Measurements from ENCODE around the gene OTOS.

OTOS gene

GRCh38 chr2:240121190-240121589 lies 19.3 kb downstream of the OTOS start:
- DNase-seq (ENCODE audit: low read depth): no peak

- DNase-seq (ENCODE audit: low read depth): no peak
Measured at GRCh38 chr2:240114233-240114632, 26.2 kb downstream of the OTOS start.

GRCh38 chr2:240112914-240113690 lies 27.4 kb downstream of the OTOS start:
- no peak for DNase-seq (ENCODE audit: low read depth)

GRCh38 chr2:240111253-240111652 lies 29.2 kb downstream of the OTOS start:
- no peak for DNase-seq (ENCODE audit: low read depth)

GRCh38 chr2:240109386-240109785 lies 31.1 kb downstream of the OTOS start:
- DNase-seq (ENCODE audit: low read depth): no peak

- DNase-seq (ENCODE audit: low read depth): no peak
Measured at GRCh38 chr2:240107477-240107796, 33.0 kb downstream of the OTOS start.

- DNase-seq (ENCODE audit: low read depth): no peak
Measured at GRCh38 chr2:240106765-240107476, 33.5 kb downstream of the OTOS start.

- DNase-seq (ENCODE audit: low read depth): no peak
Measured at GRCh38 chr2:240105982-240106381, 34.5 kb downstream of the OTOS start.

- no peak for DNase-seq (ENCODE audit: low read depth)
Measured at GRCh38 chr2:240103136-240103535, 37.3 kb downstream of the OTOS start.

GRCh38 chr2:240098349-240098748 lies 42.1 kb downstream of the OTOS start:
- DNase-seq (ENCODE audit: low read depth): no peak

- no peak for DNase-seq (ENCODE audit: low read depth)
Measured at GRCh38 chr2:240095556-240096523, 44.6 kb downstream of the OTOS start.

- DNase-seq (ENCODE audit: low read depth): no peak
Measured at GRCh38 chr2:240089306-240089705, 51.2 kb downstream of the OTOS start.

Measured in stimulated activated CD8-positive, alpha-beta memory T cell treated with anti-CD3 and anti-CD28 coated beads, Interleukin-12 subunit alpha, Interleukin-12 subunit beta, amount 100 ng/mL, for 1 hour (primary cell).